ENCODE results near the gene TPO. TPM values are rescaled to one million over a fixed set of nuclear protein-coding genes. Genes with fewer than 3 reads are reported as not detected.

Gene TPO
- total and polyA plus RNA-seq, 4 donors, result not detected

GRCh38 chr2:1430491-1430890 lies 17.2 kb downstream of the TPO start:
- TF ChIP-seq, protein P1, sequence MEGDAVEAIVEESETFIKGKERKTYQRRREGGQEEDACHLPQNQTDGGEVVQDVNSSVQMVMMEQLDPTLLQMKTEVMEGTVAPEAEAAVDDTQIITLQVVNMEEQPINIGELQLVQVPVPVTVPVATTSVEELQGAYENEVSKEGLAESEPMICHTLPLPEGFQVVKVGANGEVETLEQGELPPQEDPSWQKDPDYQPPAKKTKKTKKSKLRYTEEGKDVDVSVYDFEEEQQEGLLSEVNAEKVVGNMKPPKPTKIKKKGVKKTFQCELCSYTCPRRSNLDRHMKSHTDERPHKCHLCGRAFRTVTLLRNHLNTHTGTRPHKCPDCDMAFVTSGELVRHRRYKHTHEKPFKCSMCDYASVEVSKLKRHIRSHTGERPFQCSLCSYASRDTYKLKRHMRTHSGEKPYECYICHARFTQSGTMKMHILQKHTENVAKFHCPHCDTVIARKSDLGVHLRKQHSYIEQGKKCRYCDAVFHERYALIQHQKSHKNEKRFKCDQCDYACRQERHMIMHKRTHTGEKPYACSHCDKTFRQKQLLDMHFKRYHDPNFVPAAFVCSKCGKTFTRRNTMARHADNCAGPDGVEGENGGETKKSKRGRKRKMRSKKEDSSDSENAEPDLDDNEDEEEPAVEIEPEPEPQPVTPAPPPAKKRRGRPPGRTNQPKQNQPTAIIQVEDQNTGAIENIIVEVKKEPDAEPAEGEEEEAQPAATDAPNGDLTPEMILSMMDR (IDR thresholded peaks at IDR 0.05; ENCODE audit: low read depth, low read length, missing input control), result no peak
- no peak for TF ChIP-seq FOXA1 (IDR thresholded peaks at IDR 0.05)
- TF ChIP-seq NR2F2 (IDR thresholded peaks at IDR 0.05), result no peak
- TF ChIP-seq, protein P2, sequence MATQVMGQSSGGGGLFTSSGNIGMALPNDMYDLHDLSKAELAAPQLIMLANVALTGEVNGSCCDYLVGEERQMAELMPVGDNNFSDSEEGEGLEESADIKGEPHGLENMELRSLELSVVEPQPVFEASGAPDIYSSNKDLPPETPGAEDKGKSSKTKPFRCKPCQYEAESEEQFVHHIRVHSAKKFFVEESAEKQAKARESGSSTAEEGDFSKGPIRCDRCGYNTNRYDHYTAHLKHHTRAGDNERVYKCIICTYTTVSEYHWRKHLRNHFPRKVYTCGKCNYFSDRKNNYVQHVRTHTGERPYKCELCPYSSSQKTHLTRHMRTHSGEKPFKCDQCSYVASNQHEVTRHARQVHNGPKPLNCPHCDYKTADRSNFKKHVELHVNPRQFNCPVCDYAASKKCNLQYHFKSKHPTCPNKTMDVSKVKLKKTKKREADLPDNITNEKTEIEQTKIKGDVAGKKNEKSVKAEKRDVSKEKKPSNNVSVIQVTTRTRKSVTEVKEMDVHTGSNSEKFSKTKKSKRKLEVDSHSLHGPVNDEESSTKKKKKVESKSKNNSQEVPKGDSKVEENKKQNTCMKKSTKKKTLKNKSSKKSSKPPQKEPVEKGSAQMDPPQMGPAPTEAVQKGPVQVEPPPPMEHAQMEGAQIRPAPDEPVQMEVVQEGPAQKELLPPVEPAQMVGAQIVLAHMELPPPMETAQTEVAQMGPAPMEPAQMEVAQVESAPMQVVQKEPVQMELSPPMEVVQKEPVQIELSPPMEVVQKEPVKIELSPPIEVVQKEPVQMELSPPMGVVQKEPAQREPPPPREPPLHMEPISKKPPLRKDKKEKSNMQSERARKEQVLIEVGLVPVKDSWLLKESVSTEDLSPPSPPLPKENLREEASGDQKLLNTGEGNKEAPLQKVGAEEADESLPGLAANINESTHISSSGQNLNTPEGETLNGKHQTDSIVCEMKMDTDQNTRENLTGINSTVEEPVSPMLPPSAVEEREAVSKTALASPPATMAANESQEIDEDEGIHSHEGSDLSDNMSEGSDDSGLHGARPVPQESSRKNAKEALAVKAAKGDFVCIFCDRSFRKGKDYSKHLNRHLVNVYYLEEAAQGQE (IDR thresholded peaks at IDR 0.05), result no peak
- TF ChIP-seq, protein P3, sequence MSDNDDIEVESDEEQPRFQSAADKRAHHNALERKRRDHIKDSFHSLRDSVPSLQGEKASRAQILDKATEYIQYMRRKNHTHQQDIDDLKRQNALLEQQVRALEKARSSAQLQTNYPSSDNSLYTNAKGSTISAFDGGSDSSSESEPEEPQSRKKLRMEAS (IDR thresholded peaks at IDR 0.05), result no peak
- TF ChIP-seq JUND (IDR thresholded peaks at IDR 0.05), result no peak
- TF ChIP-seq HNF4G (IDR thresholded peaks at IDR 0.05), result no peak
- no peak for TF ChIP-seq HNF4A (conservative IDR thresholded peaks at IDR 0.05)
- no peak for TF ChIP-seq ATF3 (IDR thresholded peaks at IDR 0.05)
- no peak for TF ChIP-seq GABPA (IDR thresholded peaks at IDR 0.05 in 1 of 2, conservative IDR thresholded peaks at IDR 0.05 in 1 of 2)
- TF ChIP-seq EGR1 (IDR thresholded peaks at IDR 0.05; ENCODE audit: low read depth in 2 of 2), result no peak
- no peak for DNase-seq (ENCODE audit: low spot score)
- Histone ChIP-seq H3K4me3 (ENCODE audit: low read depth in 1 of 3, low read length in 3 of 3) (no peak overlapping the region), H3K4me1 (ENCODE audit: control insufficient read depth in 4 of 4, insufficient read depth in 4 of 4, low read length in 3 of 4) (no peaks in the 10 kb centered on the region), H3K27ac (ENCODE audit: low read depth in 1 of 2, low read length in 2 of 2) (no peak overlapping the region), H3K9ac (ENCODE audit: low read depth in 1 of 2, low read length in 2 of 2) (no peak overlapping the region), H3K36me3 (ENCODE audit: control insufficient read depth in 4 of 4, insufficient read depth in 3 of 4, low read depth in 1 of 4, low read length in 3 of 4) (no peaks in the 10 kb centered on the region), H3K9me3 (ENCODE audit: control insufficient read depth in 4 of 4, low read length in 3 of 4) (no peaks in the 10 kb centered on the region), H3K27me3 (ENCODE audit: control insufficient read depth in 4 of 4, insufficient read depth in 4 of 4, low read length in 3 of 4) (no peaks in the 10 kb centered on the region)
- 63% methylated on average over 2 of the region's 2 CpGs for WGBS

DNA sequence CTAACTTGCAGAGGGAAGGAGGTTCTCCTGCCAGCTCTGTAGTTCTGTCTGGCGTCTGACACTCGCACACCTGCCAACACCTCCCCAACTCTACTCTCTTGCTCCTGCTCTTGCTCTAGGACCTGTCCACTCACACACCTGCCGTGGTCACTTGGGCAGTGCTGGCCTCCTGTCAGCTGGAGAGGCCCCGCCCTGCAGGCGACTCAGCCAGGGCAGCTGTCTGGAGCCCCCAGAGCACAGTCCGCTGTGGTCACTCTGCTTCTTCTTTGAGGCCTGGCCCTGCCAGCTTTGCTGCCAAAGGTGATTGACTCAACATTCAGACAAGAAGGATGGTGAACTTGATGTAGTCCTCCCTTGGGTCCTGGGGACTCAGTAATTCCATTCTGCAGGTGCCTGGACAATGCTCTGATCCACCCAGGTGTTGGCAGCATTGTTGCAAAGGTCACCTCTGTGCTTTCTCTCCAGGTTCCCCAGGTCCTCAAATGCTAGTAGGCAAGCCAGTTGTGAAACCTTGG lies 18.7 kb downstream of the TPO start:
- no peaks in the 10 kb centered on the region for H3K27me3 ChIP-seq (ENCODE audit: control insufficient read depth in 4 of 4, insufficient read depth in 4 of 4, low read length in 3 of 4)
- TF ChIP-seq HNF4G (IDR thresholded peaks at IDR 0.05), result no peak
- TF ChIP-seq NR2F2 (IDR thresholded peaks at IDR 0.05), result no peak
- no peak for TF ChIP-seq GABPA (IDR thresholded peaks at IDR 0.05 in 1 of 2, conservative IDR thresholded peaks at IDR 0.05 in 1 of 2)
- TF ChIP-seq YY1 (IDR thresholded peaks at IDR 0.05), result no peak
- TF ChIP-seq, protein P3 (IDR thresholded peaks at IDR 0.05), result no peak
- no peak for TF ChIP-seq FOXA1 (IDR thresholded peaks at IDR 0.05)
- no peak overlapping the region for H3K27ac ChIP-seq (ENCODE audit: low read depth in 1 of 2, low read length in 2 of 2)
- 84% methylated on average over 6 of the region's 6 CpGs for WGBS
- no peak for DNase-seq (ENCODE audit: low spot score)
- no peaks in the 10 kb centered on the region for H3K4me1 ChIP-seq (ENCODE audit: control insufficient read depth in 4 of 4, insufficient read depth in 4 of 4, low read length in 3 of 4)
- no peaks in the 10 kb centered on the region for H3K9me3 ChIP-seq (ENCODE audit: control insufficient read depth in 4 of 4, low read length in 3 of 4)
- H3K9ac ChIP-seq (ENCODE audit: low read depth in 1 of 2, low read length in 2 of 2), result no peak overlapping the region
- no peaks in the 10 kb centered on the region for H3K36me3 ChIP-seq (ENCODE audit: control insufficient read depth in 4 of 4, insufficient read depth in 3 of 4, low read depth in 1 of 4, low read length in 3 of 4)
- no peak overlapping the region for H3K4me3 ChIP-seq (ENCODE audit: low read depth in 1 of 3, low read length in 3 of 3)

Data from liver (tissue), 9 donors.